Fibroblast of skin of right quadriceps (primary cell): Measurements from ENCODE around the gene LSM11.

ENCODE experiments used
- DNase-seq: peaks from one replicate; pipeline ENCODE4 v3.0.0-alpha.2; 2013

LSM11 gene

DNA sequence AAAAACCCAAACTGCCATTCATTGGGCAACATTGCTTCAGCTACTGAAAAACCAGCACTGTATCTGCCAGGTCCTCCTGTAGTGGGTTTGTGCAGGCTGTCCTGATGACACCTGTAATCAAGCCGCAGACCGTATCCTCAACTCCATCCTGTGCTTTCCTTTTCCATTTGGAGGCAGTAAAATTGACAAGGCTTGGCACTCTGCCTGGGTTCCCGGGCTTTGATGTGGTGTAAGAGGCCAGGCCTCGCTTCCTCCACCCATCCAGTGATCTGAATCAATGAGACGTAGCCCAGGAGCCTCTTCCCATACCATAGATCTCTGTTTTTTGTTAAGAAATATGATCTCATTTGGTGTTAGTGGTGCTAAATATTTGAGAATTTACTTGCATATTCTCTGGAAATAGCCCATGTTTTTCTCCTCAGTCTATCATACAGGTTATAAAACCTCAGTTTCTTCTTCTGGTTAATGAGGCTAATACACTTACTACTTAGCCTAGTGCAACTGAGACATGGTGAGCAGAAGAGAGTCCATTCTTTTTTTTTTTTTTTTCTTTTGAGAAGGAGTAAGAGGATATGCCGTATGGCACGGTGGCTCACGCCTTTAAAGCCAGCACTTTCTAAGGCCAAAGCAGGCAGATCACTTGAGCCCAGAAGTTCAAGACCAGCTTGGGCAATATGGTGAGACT is 34.8 kb downstream of the LSM11 start:
- DNase-seq, result peak; percentile 75

- no peak for DNase-seq
Observed at GRCh38 chr5:157779221-157779620, 35.7 kb downstream of the LSM11 start.

GRCh38 chr5:157785801-157786200 is 42.3 kb downstream of the LSM11 start:
- no peak for DNase-seq

DNA sequence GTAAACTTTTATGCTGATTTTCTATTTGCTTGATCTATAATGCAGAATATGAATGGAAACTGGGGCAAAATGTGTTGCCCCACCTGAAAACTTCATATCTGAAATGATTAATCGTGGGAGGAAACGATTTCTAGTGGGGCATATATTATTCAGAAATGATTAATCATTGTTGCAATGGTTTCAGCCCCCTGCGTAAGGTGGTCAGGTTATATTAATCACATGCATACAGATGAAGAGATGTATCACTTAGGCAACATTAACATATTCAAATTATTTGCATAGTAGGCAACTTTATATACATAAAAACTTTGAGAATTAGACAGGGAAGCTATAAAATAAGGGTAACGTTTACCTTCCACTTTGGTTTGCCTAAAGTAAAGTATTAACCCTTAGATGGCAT is 49.8 kb downstream of the LSM11 start:
- no peak for DNase-seq

GRCh38 chr5:157799578-157799977 is 56.1 kb downstream of the LSM11 start:
- no peak for DNase-seq

DNA sequence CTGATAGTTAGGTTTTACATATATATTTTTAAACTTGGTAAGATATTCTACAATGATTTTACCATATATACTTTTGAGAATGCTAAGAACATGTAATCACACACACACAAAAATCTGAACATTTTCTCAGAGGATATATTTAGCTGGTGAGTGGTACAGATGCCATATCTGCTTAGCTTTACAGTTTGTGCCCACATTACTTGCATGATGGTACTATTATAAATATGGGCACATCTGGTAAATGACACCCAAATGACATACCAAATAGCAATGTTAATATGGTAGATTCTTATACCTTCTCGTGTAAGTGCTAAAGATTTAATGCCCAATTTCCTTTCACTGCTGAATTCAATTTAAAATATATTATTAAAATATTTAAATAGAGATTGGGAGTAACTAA is 56.6 kb downstream of the LSM11 start:
- no peak for DNase-seq

DNA sequence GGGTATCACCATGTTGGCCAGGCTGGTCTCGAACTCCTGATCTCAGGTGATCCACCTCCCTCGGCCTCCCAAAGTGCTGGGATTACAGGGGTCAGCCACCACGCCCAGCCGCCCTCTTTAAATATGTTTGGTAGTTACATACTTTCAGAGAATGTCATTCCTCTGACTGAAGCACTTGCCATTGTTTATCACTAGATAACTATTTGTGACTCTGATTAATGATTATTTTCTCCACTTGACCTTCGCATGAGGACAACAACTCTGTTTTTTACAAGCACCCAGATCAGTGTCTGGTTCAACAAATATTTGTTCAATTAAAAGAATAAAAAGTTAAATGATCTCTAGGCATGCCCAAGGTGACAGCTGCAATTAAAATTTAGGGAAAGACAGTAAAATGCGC is 59.2 kb downstream of the LSM11 start:
- no peak for DNase-seq

DNA sequence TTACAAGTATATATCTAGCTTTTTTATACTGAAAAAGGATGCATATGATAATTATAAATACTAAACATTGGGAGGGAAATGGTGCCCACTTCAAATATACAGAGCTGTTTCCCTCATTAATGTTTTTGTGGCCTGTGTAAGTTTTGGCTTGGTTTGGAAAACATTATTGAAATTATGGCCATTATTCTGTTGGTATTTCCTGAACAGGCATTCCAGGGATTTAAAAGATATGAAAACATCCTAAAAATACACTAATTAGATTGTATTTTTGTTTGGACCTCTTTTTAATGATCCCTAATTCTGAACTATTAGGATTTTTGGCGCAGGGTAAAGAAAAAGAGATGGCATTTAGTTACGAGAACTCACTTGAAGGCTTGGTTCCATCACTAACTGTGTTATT is 64.5 kb downstream of the LSM11 start:
- DNase-seq, result no peak
